Endothelial cell of hepatic sinusoid (primary cell): Measurements from ENCODE around the gene PXT1.
"Not testable (repeated sequence)": the region's sequence is repeated elsewhere in the genome, so short reads cannot be mapped to it uniquely, and the experiment has no call there.

Experiments
- in situ Hi-C: cut with HindIII; loops from 2 replicates; pipeline ENCODE4 v1.10.0; 2017; ENCODE audit warnings: low sequenced_read_pairs

Gene PXT1

DNA sequence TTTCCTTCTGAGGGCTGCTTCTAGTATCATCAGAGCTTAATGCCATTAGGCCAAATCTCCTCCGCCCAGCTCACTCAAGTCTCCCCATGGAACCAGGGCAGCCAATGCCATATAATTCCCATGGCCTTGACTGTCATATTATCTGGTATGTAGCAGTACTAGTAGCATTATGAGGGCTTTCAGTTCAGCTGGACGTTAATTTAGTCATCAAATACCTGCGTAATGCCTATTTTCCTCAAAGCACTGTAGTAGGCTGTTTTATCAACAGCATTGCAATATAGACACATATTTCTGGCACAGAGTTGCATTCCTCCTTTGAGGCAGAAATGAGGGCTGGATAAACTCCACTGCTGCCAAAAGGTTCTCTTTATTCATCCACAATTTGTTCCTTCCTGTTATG, 1.8 kb upstream of the PXT1 start:
- in situ Hi-C loops: no loop called here

DNA sequence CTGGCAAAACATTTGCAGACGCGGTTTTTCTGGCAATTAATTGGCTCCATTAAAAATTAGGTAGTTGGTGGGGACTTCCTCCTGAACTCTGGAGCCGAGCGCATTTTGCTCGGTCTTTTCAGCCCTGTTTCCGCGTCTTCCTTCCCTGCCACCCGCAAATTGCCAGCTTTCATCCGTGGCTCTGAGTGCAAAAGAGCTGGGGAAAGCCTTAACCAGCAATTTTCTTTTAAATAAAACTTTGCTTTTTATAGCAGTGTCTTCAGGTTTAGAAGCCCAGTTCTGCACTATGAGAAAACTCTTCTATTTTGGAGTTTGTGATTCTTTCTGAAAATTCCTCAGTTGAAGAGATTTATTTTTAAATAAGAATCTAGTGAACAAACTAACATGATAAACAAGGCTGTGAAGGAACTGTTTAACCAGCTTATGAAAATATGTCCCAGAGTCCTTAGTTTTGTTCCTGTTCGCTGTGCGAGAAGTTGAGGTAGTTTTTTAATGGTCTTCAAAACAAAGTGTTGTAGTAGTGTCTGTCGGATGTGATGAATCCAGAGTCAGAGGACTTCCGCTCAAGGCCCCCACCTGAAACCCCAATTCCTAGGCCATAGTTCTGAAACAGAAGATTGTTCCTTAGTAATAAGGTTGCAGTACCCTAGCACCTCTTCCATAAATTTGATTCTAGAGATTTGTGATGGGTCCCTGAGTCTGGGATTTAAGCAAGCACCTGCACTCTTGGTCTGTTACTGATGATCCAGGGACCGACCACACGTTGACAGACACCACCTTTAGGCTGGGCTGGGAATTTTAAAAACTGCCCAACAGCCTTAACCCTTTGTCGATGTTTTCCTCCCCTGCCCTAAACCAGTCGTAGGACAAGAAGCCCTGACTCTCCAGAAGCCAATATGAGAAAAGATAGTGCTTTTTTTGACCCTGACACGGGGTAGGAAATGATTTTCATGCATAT, 1.1 kb upstream of the PXT1 start:
- in situ Hi-C loops: no loop called here

DNA sequence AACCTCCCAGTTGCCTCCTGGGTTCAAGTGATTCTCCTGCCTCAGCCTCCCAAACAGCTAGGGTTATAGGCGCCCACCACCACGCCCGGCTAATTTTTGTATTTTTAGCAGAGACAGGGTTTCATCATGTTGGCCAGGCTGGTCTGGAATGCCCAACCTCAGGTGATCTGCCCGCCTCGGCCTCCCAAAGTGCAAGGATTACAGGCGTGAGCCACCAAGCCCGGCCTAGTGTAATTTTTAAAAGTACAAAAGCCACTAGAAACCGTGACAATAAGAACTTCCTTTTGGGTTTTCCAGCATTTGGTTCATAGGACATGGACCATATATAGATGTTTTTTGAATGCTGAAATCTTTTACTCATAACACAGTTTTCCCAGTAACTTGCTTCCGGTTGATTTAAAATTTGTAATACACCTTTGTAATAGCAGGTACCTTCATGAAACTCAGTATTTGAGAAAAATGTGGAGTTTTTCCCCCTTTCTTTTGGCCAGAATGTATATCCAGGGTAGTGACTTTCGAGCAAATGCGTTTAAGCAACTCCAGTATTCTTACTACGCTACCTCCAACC, 467 bp downstream of the PXT1 start:
- in situ Hi-C loops: no loop called here

GRCh38 chr6:36441307-36441894, 1.3 kb downstream of the PXT1 start:
- in situ Hi-C loops: no loop called here

DNA sequence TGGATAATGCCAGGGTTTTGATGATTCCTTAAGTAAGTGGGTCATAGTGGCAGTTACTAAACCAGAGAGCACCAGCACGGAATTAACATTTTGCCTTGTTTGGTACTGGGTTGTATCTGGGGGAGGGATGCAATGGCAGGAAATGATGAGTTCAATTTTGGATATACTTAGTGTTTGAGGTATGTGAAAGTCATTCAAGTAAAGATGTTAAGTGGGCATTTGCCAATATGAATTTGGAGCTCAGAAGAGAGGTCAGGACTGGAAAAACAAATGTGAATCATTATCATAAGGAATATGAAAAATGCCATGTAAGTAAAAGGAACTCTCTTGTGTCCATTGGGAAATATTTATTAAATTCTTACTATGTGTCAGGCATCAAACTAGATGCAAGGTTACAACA, 6.2 kb downstream of the PXT1 start:
- in situ Hi-C loops: no loop called here

GRCh38 chr6:36432151-36432671, 10.4 kb downstream of the PXT1 start:
- in situ Hi-C loops: no loop called here

DNA sequence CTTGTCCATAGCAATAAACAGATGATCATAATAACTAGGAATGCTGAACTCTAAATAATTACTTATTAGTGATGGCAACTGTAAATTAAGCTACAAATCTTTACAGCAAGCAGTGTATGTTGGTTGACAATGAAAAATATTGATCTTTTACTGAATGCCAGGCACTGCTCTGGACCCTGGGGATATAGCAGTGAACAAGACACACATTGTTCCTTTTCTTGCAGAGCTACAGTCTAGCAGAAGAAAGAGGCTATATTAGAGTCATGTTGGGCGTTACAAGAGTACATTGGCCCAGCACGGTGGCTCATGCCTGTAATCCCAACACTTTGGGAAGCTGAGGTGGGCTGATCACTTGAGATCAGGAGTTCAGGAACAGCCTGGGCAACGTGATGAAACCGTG, 11.5 kb downstream of the PXT1 start:
- in situ Hi-C loops: no loop called here

DNA sequence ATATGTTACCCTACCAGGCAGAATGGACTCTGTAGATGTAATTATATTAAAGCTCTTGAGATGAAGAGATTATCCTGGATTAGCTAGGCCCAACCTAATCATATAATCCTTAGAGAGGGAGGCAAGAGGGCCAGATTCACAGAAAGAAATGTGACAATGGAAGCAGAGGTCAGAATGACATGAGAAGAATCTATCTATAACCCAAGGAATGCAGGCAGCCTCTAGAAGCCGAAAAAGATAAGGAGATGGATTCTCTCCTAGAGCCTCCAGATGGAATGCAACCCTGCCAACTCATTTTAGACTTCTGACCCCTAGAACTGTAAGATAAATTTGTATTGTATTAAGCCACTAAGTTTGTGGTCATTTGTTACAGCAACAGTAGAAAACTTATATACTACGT, 12.3 kb downstream of the PXT1 start:
- in situ Hi-C loops: no loop called here

GRCh38 chr6:36428911-36429310, 13.7 kb downstream of the PXT1 start:
- in situ Hi-C loops: no loop called here

- in situ Hi-C loops: no loop called here
Observed at GRCh38 chr6:36426622-36427021, 16.0 kb downstream of the PXT1 start.

GRCh38 chr6:36423101-36423824, 19.4 kb downstream of the PXT1 start:
- in situ Hi-C loops: no loop called here

DNA sequence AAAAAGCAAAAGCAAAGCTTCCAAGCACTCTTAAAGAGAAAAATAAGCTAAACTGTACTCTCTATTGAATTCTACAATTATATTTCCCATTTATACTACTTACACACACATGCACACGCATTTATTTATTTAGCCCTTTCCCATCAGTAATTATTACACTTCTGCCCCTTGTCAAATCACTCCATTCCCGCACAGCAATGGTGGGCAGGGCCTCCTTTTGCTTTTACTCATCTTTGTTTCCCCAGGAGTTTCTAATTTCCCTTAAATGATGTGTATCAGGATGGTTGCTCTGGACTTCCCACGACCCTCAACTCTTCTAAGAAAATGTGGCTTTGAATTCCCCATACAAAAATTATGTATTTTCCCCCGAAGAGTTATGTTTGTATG, 19.9 kb downstream of the PXT1 start:
- in situ Hi-C loops: no loop called here

- in situ Hi-C loops: no loop called here
Observed at GRCh38 chr6:36419310-36419709, 23.3 kb downstream of the PXT1 start.

DNA sequence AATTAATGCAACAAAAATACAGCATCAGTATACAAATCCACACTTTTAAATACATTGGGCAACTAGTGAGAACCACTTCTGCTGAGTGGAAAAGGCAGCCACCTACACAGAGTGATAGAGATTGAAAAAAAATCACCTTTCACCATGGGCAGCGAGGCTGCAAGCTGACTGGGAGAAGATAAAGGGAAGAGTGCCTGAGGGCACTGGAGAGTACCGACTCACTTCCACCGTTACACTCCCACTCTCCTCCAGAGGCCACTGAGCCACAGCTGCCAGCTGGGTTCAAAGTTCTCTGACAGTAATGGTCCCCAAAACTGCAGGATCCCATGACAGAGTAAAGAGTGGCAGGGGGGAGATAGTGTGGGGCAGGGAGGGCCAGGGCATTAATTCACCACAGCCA, 24.1 kb downstream of the PXT1 start:
- in situ Hi-C loops: no loop called here

GRCh38 chr6:36414481-36414880, 28.2 kb downstream of the PXT1 start:
- in situ Hi-C loops: no loop called here

DNA sequence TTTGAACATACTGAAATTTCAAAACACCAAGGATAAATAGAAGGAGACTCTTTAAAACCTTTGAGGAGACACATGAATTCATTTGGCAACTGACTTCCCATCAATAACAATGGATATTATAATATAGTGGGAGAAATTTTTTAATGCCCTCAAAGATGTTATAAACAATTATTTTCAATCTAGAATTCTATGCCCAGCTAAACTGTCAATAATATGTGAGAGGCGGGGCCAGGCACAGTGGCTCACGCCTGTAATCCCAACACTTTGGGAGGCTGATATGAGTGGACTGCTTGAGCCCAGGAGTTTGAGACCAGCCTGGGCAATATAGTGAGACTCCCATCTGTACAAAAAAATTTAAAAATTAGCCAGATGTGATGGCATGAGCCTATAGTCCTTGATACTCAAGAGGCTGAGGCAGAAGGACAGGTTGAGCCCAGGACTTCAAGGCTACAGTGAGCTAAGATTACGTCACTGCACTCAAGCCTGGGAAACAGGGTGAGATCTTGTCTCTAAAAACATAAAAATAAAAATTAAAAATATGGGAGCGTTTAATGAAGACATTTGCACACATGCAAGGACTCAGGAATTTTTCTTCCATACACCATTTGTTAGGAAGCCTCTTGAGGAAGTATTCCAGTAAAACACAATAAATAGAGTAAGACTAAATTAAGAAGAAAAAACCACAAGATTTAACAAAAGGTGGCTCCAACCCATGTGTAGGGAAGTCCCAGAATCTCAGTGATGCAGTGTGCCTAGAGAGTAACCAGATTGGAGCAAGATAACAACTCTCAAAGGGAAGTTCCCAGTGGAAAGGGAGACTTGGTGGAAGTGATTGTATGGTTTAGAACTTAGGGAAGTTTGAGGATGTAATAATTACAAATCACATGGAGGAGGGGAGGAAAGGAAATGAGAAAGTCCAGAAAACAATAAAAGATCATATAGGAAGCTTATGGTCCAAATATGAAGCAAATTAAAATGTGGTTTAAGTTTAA, 28.9 kb downstream of the PXT1 start:
- in situ Hi-C loops: no loop called here

- in situ Hi-C loops: not testable (repeated sequence)
Observed at GRCh38 chr6:36409718-36410117, 32.9 kb downstream of the PXT1 start.

DNA sequence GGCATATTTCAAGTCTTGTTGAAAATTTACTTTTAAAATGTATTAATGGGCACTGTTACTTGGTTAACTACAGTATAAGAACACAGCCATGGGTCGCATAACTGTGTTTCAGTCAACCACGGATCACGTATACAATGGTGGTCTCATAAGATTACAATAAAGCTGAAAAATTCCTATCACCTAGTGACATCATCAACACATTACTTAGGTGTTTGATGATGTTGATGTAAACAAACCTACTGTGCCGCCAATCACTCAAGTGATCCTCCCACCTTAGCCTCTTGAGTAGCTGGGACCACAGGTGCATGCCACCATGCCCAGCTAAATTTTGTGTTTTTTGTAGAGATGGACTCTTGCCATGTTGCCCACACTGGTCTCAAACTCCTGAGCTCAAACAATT, 38.5 kb downstream of the PXT1 start:
- in situ Hi-C loops: no loop called here

DNA sequence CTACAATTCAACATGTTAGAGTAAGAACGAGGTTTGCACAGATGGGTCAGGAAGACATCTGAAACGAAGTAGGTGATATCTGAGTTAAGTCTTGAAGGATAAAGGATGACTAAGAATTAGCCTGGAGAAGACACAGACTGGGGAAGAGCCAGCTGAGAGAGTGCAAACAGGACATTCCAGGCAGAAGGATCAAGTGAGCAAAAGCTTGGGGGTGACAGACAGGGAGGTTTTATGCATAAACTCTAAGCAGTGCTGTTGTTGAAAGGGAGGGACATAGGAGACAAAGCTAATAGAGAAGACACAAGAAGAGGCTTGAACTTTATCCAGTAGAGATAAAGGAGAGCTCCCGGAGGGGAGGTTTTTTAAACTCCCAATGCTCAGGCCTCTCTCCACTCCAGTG, 40.2 kb downstream of the PXT1 start:
- in situ Hi-C loops: no loop called here

GRCh38 chr6:36399970-36400369, 42.7 kb downstream of the PXT1 start:
- in situ Hi-C loops: no loop called here
